CD4-positive, alpha-beta T cell treated with Interleukin-15 for 1 hour (primary cell): ENCODE measurements around the gene MLH1.

ENCODE experiments used
- DNase-seq: peaks from one replicate; pipeline ENCODE4 v3.0.0-alpha.2; 2020

Gene MLH1

GRCh38 chr3:36981006-36981405 is 12.3 kb upstream of the MLH1 start:
- no peak for DNase-seq

GRCh38 chr3:36988356-36988755 is 5.0 kb upstream of the MLH1 start:
- no peak for DNase-seq

GRCh38 chr3:36989005-36989404 is 4.3 kb upstream of the MLH1 start:
- DNase-seq, result no peak

GRCh38 chr3:36989568-36989967 is 3.8 kb upstream of the MLH1 start:
- no peak for DNase-seq

GRCh38 chr3:36991147-36991546 is 2.2 kb upstream of the MLH1 start:
- DNase-seq, result no peak

- peak; percentile 20 for DNase-seq
These were observed 1.2 kb upstream of the MLH1 start for GRCh38 chr3:36991923-36992805.

- no peak for DNase-seq
These were observed 452 bp upstream of the MLH1 start, which contains the start of gene EPM2AIP1 for GRCh38 chr3:36992806-36993325. Gene EPM2AIP1 (minus strand): TSS chr3:36993131. CDS start chr3:36993077, 54 bp downstream.

- no peak for DNase-seq
These were observed 21.3 kb downstream of the MLH1 start for GRCh38 chr3:37014620-37015019.

- no peak for DNase-seq
These were observed 22.3 kb downstream of the MLH1 start for GRCh38 chr3:37015642-37016041.

GRCh38 chr3:37016903-37017302 is 23.6 kb downstream of the MLH1 start:
- no peak for DNase-seq

GRCh38 chr3:37017683-37018082 is 24.4 kb downstream of the MLH1 start:
- no peak for DNase-seq

GRCh38 chr3:37024092-37024491 is 30.8 kb downstream of the MLH1 start:
- no peak for DNase-seq

GRCh38 chr3:37024820-37025405 is 31.6 kb downstream of the MLH1 start:
- DNase-seq, result no peak

- DNase-seq, result no peak
These were observed 32.4 kb downstream of the MLH1 start for GRCh38 chr3:37025561-37026335.

- DNase-seq, result no peak
These were observed 33.5 kb downstream of the MLH1 start for GRCh38 chr3:37026851-37027250.

GRCh38 chr3:37028329-37028728 is 35.0 kb downstream of the MLH1 start:
- no peak for DNase-seq

- no peak for DNase-seq
These were observed 35.8 kb downstream of the MLH1 start for GRCh38 chr3:37029111-37029510.

GRCh38 chr3:37029516-37030163 is 36.3 kb downstream of the MLH1 start:
- no peak for DNase-seq

- no peak for DNase-seq
These were observed 37.3 kb downstream of the MLH1 start for GRCh38 chr3:37030588-37030987.

GRCh38 chr3:37031096-37031682 is 37.9 kb downstream of the MLH1 start:
- no peak for DNase-seq

GRCh38 chr3:37032961-37033360 is 39.6 kb downstream of the MLH1 start:
- no peak for DNase-seq

GRCh38 chr3:37037352-37037751 is 44.0 kb downstream of the MLH1 start:
- no peak for DNase-seq
